Neuronal stem cell (in vitro differentiated cells): ENCODE measurements around the gene ADCY6.
A peak's percentile ranks its signal among the peaks of the same experiment; 100 is the strongest.

ENCODE experiments used
- DNase-seq: peaks from one replicate; pipeline ENCODE4 v3.0.0-alpha.2; 2013; ENCODE audit warnings: low spot score
- H2AFZ ChIP-seq: one replicate; pipeline ENCODE4 v1.6.1; 2013; ENCODE audit warnings: mild to moderate bottlenecking, low read length, inconsistent platforms
- H2AK5ac ChIP-seq: 2 replicates; pipeline ENCODE4 v1.6.1; 2013; ENCODE audit warnings: low read depth, mild to moderate bottlenecking, inconsistent platforms, low read length, moderate library complexity, mixed read lengths
- H2BK120ac ChIP-seq: 2 replicates; pipeline ENCODE4 v1.6.1; 2013; ENCODE audit warnings: low read depth, mild to moderate bottlenecking, inconsistent platforms, low read length, moderate library complexity, mixed read lengths
- H2BK12ac ChIP-seq: one replicate; pipeline ENCODE4 v1.6.1; 2013; ENCODE audit warnings: low read length, inconsistent platforms
- H2BK15ac ChIP-seq: 2 replicates; pipeline ENCODE4 v1.6.1; 2013; ENCODE audit warnings: mild to moderate bottlenecking, low read length, inconsistent platforms, mixed read lengths
- H2BK5ac ChIP-seq: one replicate; pipeline ENCODE4 v1.6.1; 2013; ENCODE audit warnings: inconsistent platforms, mild to moderate bottlenecking, low read length, moderate library complexity
- H3K14ac ChIP-seq: one replicate; pipeline ENCODE4 v1.6.1; 2013; ENCODE audit warnings: low read length, inconsistent platforms
- H3K18ac ChIP-seq: 2 replicates; pipeline ENCODE4 v1.6.1; 2013; ENCODE audit warnings: low read length, inconsistent platforms
- H3K23ac ChIP-seq: 2 replicates; pipeline ENCODE4 v1.6.1; 2013; ENCODE audit warnings: low read depth, mild to moderate bottlenecking, mixed read lengths, low read length, inconsistent platforms; ENCODE audit not compliant: poor library complexity
- H3K27ac ChIP-seq: replicated peaks from 3 replicates; pipeline ENCODE4 v1.5.1; 2013; ENCODE audit warnings: low read length, inconsistent platforms
- H3K27me3 ChIP-seq, 3 experiments: 2 replicates each; pipeline ENCODE4 v1.6.1; 2013; ENCODE audit warnings: low read length in 3 of 3, mild to moderate bottlenecking in 2 of 3, inconsistent platforms in 1 of 3, low read depth in 1 of 3, mixed read lengths in 1 of 3, moderate library complexity in 1 of 3; ENCODE audit not compliant: control insufficient read depth in 3 of 3, insufficient read depth in 3 of 3
- H3K36me3 ChIP-seq, 2 donors: replicated peaks in 1 of 2; 2 replicates each; pipeline ENCODE4 v1.6.1; 2013; ENCODE audit warnings: low read length in 2 of 2; ENCODE audit not compliant: control insufficient read depth in 2 of 2, insufficient read depth in 2 of 2
- H3K4ac ChIP-seq: 2 replicates; pipeline ENCODE4 v1.6.1; 2013; ENCODE audit warnings: inconsistent platforms, mild to moderate bottlenecking, low read length, moderate library complexity
- H3K4me1 ChIP-seq, 2 donors: 1 replicate in 1 of 2; 2 replicates in 1 of 2; pipeline ENCODE4 v1.6.1; 2013; ENCODE audit warnings: low read length in 2 of 2, low read depth in 1 of 2; ENCODE audit not compliant: control insufficient read depth in 2 of 2, insufficient read depth in 1 of 2
- H3K4me2 ChIP-seq: one replicate; pipeline ENCODE4 v1.6.1; 2013; ENCODE audit warnings: mild to moderate bottlenecking, low read length, inconsistent platforms; ENCODE audit not compliant: insufficient read depth, poor library complexity, severe bottlenecking
- H3K4me3 ChIP-seq, 2 donors: 2 replicates each; pipeline ENCODE4 v1.5.1; 2013; ENCODE audit warnings: low read length in 2 of 2, mild to moderate bottlenecking in 2 of 2, inconsistent platforms in 1 of 2, moderate library complexity in 1 of 2
- H3K79me1 ChIP-seq: one replicate; pipeline ENCODE4 v1.6.1; 2013; ENCODE audit warnings: low read depth, mild to moderate bottlenecking, inconsistent platforms, low read length, moderate library complexity
- H3K9ac ChIP-seq: one replicate; pipeline ENCODE4 v1.6.1; 2013; ENCODE audit warnings: mild to moderate bottlenecking, low read depth, low read length, inconsistent platforms; ENCODE audit not compliant: poor library complexity
- H3K9me3 ChIP-seq, 2 donors: replicated peaks in 1 of 2; 2 replicates each; pipeline versions ENCODE3 to v1.6.1; 2013; ENCODE audit warnings: low read length in 2 of 2, mild to moderate bottlenecking in 2 of 2, inconsistent platforms in 1 of 2, low read depth in 1 of 2, mixed read lengths in 1 of 2, moderate library complexity in 1 of 2; ENCODE audit not compliant: control insufficient read depth in 2 of 2, insufficient read depth in 1 of 2
- H4K8ac ChIP-seq: one replicate; pipeline ENCODE4 v1.6.1; 2013; ENCODE audit warnings: low read depth, mild to moderate bottlenecking, inconsistent platforms, low read length, moderate library complexity
- H4K91ac ChIP-seq: one replicate; pipeline ENCODE4 v1.6.1; 2013; ENCODE audit warnings: low read length, low read depth, mild to moderate bottlenecking, inconsistent platforms; ENCODE audit not compliant: poor library complexity
- WGBS, 2 donors: extraction: QIAGEN DNeasy Blood & Tissue Kit; methylation state at CpG; one replicate each; pipeline ENCODE4 v1.1.7; 2013; ENCODE audit warnings: missing lambda C conversion rate in 2 of 2, mixed read lengths in 1 of 2; ENCODE audit not compliant: insufficient read length in 2 of 2, insufficient replicate concordance in 1 of 2; ENCODE audit errors: extremely low coverage in 2 of 2; 5-methylcytosine and 5-hydroxymethylcytosine counted together

ADCY6 gene

GRCh38 chr12:48758186-48758585, 30.7 kb downstream of the ADCY6 start:
- Histone ChIP-seq H3K9me3 (no peaks in the 10 kb centered on the region), H4K8ac (no peak overlapping the region), H3K23ac (no peak overlapping the region), H2BK12ac (no peak overlapping the region), H3K14ac (no peak overlapping the region), H3K36me3 (no peaks in the 10 kb centered on the region), H2AK5ac (no peak overlapping the region), H4K91ac (no peak overlapping the region), H2BK15ac (no peak overlapping the region), H3K4ac (no peak overlapping the region), H3K18ac (no peak overlapping the region), H3K9ac (no peak overlapping the region), H3K4me1 (no peaks in the 10 kb centered on the region), H3K4me3 (no peak overlapping the region), H3K27me3 (peaks cover 0 to 7% (median 0%) of the 10 kb centered on the region in 3 experiments), H2BK5ac (no peak overlapping the region), H3K79me1 (no peaks in the 10 kb centered on the region), H3K4me2 (no peak overlapping the region), H2AFZ (peak overlapping the region; percentile 31), H2BK120ac (no peak overlapping the region), H3K27ac (no peak overlapping the region)
- WGBS, 2 donors: no CpG with 5 or more reads among the region's 4 CpGs
- no peak for DNase-seq

- Histone ChIP-seq H2BK120ac (no peak overlapping the region), H4K91ac (no peak overlapping the region), H3K27me3 (peaks cover 0 to 14% (median 0%) of the 10 kb centered on the region in 3 experiments), H3K4ac (no peak overlapping the region), H3K79me1 (no peaks in the 10 kb centered on the region), H3K4me1 (no peaks in the 10 kb centered on the region), H3K23ac (no peak overlapping the region), H4K8ac (no peak overlapping the region), H2BK15ac (no peak overlapping the region), H2AK5ac (no peak overlapping the region), H3K18ac (no peak overlapping the region), H3K4me3 (no peak overlapping the region), H3K36me3 (no peaks in the 10 kb centered on the region), H3K9me3 (no peaks in the 10 kb centered on the region), H2AFZ (no peak overlapping the region), H2BK5ac (no peak overlapping the region), H3K27ac (no peak overlapping the region), H3K4me2 (no peak overlapping the region), H3K9ac (no peak overlapping the region), H2BK12ac (no peak overlapping the region), H3K14ac (no peak overlapping the region)
- no CpG with 5 or more reads among the region's 2 CpGs for WGBS, 2 donors
- no peak for DNase-seq
Observed at GRCh38 chr12:48750769-48751356, 38.0 kb downstream of the ADCY6 start.

GRCh38 chr12:48750215-48750614, 38.7 kb downstream of the ADCY6 start:
- no peak overlapping the region for H4K8ac ChIP-seq
- H2BK15ac ChIP-seq: no peak overlapping the region
- no peak overlapping the region for H3K9ac ChIP-seq
- no peaks in the 10 kb centered on the region for H3K79me1 ChIP-seq
- H2AFZ ChIP-seq: no peak overlapping the region
- no peak overlapping the region for H3K27ac ChIP-seq
- DNase-seq: no peak
- no peak overlapping the region for H4K91ac ChIP-seq
- H3K14ac ChIP-seq: no peak overlapping the region
- no peaks in the 10 kb centered on the region for H3K4me1 ChIP-seq
- no peaks in the 10 kb centered on the region for H3K9me3 ChIP-seq
- no peak overlapping the region for H3K4ac ChIP-seq
- no peak overlapping the region for H2BK5ac ChIP-seq
- no peak overlapping the region for H2AK5ac ChIP-seq
- H3K4me2 ChIP-seq: no peak overlapping the region
- no peaks in the 10 kb centered on the region for H3K36me3 ChIP-seq
- H2BK120ac ChIP-seq: no peak overlapping the region
- H3K27me3 ChIP-seq: peaks cover 0 to 11% (median 0%) of the 10 kb centered on the region in 3 experiments
- H3K4me3 ChIP-seq: no peak overlapping the region
- H2BK12ac ChIP-seq: no peak overlapping the region
- no CpG with 5 or more reads among the region's 1 CpG for WGBS, 2 donors
- no peak overlapping the region for H3K23ac ChIP-seq
- H3K18ac ChIP-seq: no peak overlapping the region

- Histone ChIP-seq H3K27ac (no peak overlapping the region), H3K9ac (no peak overlapping the region), H3K4me3 (no peak overlapping the region), H2AFZ (no peak overlapping the region), H2BK120ac (no peak overlapping the region), H3K23ac (no peak overlapping the region), H4K91ac (no peak overlapping the region), H3K14ac (no peak overlapping the region), H4K8ac (no peak overlapping the region), H3K18ac (no peak overlapping the region), H3K79me1 (no peaks in the 10 kb centered on the region), H3K27me3 (peaks cover 0 to 27% (median 0%) of the 10 kb centered on the region in 3 experiments), H2BK12ac (no peak overlapping the region), H3K9me3 (no peaks in the 10 kb centered on the region), H3K4me2 (no peak overlapping the region), H3K4ac (no peak overlapping the region), H2AK5ac (no peak overlapping the region), H2BK15ac (no peak overlapping the region), H2BK5ac (no peak overlapping the region), H3K4me1 (no peaks in the 10 kb centered on the region), H3K36me3 (no peaks in the 10 kb centered on the region)
- WGBS, 2 donors: no CpG with 5 or more reads among the region's 9 CpGs
- DNase-seq: no peak
Observed at GRCh38 chr12:48744251-48745008, 44.5 kb downstream of the ADCY6 start.
